ENCODE measurements around the gene SDHB.

DNA sequence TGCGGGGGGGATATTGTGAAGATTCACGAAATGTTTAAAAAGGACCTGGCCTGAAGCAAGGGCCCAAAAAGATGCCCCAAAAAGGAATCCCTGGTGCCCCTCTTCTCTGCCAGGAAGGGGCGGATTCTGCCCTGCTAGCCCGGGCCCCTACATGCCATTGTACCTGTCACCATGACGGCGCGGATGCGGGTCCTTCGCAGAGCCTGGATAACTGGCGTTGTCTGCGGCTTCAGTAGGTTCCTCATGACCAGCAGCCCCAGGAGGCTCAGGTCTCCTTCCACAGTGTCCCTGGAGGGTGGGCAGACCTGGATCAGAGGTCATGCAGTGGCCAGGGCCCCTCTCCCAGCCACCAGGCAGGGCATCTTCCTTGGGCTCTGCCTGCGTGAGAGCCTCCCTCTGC, 62.3 kb downstream of the SDHB start:
- no peak for TF ChIP-seq CTCF (IDR thresholded peaks at IDR 0.05)
- no peak for TF ChIP-seq POLR2A (IDR thresholded peaks at IDR 0.05)

Data from adrenal gland (tissue), 5 donors.